ENCODE data around the gene DOK4. TPM values are rescaled to one million over a fixed set of nuclear protein-coding genes. Genes with fewer than 3 reads are reported as not detected.

Gene DOK4
- 79.0 to 83.6 TPM (median 83.6 TPM) in 3 replicates for total RNA-seq

DNA sequence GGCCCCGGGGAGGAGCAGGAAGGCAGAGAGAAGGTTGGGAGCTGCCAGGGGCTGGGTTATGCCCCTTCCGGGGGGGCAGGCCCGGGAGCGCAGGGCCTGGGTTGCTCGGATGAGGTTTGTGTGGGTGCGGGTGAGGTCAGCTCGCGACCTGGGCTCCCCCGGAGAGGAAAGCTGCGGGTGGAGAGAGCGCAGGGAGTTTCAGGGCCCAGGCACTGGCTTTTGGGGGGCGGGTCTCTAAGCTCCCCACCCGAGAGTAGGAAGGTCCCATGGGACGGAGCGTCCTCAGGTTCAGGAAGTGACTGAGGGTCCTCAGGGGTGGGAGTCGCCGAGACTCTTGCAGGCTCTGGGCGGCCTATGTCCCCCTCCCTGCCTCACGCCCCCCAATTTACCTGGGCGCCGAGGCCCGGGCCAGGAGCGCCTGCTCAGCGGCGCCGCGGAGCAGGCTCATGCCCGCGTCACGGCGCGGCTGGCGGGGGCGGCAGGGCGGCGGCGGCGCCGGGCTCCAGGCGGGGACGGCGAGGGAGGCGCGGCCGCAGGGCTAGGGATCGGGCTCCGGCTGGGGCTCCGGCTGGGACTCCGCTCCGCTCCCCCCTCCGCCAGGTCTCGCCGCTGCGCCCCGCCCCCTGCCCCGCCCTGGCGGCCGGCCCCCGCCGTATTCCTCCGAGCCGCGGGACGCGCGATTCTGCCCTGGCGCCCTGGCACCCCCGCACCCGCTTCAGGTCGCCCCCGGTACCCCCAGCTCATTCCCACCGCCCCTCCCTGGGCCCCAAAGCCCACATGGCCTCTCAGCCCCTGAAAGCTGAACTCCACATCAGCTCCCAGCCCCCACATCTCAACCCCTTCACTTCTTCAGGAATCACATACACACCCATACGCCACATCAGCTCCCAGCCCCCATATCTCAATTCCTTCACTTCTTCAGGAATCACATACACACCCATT lies at the start of gene DOK4:
TSS of gene DOK4 (minus strand) at position 578 of the 942 bp plus-strand sequence. CDS start 6,986 bp downstream, outside the sequence.
- Mint-ChIP-seq H3K27me3 (ENCODE audit: low read depth) (no peaks in the 10 kb centered on the region), H3K36me3 (no peaks in the 10 kb centered on the region)

DNA sequence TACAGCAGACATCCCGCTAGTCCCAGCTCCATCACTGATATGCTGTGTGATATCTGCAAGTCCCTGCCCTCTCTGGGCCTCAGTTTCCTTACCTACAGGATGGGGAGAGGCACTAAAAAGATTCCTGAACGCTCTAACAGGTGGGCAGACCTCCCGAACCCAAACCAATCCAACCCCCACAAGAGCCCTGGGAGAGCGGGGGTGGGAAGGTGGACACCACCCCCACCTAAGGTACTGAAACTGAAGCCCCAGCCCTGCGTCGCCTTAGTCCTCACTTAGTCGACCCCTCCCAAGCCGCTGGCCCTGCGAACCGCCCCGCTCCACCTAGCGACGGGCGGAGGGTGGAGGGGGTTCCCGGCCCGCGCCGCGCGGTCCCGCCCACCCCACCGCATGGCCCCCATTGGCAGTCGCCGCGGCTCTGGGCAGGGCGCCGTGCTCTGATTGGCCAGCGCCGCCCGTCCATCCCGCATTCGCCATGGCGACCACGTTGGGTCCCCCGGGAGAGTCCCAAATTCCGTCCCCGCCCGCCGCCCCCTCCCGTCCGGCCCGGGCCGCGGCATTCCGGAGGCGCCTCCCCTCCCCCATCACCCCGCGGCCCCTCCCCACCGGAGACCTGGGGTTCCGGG lies 49.5 kb upstream of the DOK4 start:
- no peaks in the 10 kb centered on the region for H3K9me3 Mint-ChIP-seq
- peak; percentile 92 to 94 for DNase-seq (ENCODE audit: low spot score in 2 of 2, unreplicated experiment in 2 of 2)
- H3K4me3 Mint-ChIP-seq: peak overlapping the region; percentile 82
- H3K4me1 Mint-ChIP-seq: peaks cover 60% of the 10 kb centered on the region
- H3K27me3 Mint-ChIP-seq (ENCODE audit: low read depth): peaks cover 5% of the 10 kb centered on the region
- peaks cover 2% of the 10 kb centered on the region for H3K36me3 Mint-ChIP-seq
- TF ChIP-seq, protein P1, sequence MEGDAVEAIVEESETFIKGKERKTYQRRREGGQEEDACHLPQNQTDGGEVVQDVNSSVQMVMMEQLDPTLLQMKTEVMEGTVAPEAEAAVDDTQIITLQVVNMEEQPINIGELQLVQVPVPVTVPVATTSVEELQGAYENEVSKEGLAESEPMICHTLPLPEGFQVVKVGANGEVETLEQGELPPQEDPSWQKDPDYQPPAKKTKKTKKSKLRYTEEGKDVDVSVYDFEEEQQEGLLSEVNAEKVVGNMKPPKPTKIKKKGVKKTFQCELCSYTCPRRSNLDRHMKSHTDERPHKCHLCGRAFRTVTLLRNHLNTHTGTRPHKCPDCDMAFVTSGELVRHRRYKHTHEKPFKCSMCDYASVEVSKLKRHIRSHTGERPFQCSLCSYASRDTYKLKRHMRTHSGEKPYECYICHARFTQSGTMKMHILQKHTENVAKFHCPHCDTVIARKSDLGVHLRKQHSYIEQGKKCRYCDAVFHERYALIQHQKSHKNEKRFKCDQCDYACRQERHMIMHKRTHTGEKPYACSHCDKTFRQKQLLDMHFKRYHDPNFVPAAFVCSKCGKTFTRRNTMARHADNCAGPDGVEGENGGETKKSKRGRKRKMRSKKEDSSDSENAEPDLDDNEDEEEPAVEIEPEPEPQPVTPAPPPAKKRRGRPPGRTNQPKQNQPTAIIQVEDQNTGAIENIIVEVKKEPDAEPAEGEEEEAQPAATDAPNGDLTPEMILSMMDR (IDR thresholded peaks at IDR 0.05; ENCODE audit: unreplicated experiment): no peak
- peak overlapping the region; percentile 92 for H3K27ac Mint-ChIP-seq

More for the DNA sequence above, at the start of gene DOK4:
- Mint-ChIP-seq H3K9me3 (no peaks in the 10 kb centered on the region), H3K4me3 (peak within 1 kb of the TSS; percentile 92), H3K27ac (peak within 1 kb of the TSS; percentile 97), H3K4me1 (peaks cover 52% of the 10 kb centered on the region)
- TF ChIP-seq, protein P1 (IDR thresholded peaks at IDR 0.05; ENCODE audit: unreplicated experiment): no peak
- DNase-seq (ENCODE audit: low spot score in 2 of 2, unreplicated experiment in 2 of 2): peak; percentile 77 to 84

DNA sequence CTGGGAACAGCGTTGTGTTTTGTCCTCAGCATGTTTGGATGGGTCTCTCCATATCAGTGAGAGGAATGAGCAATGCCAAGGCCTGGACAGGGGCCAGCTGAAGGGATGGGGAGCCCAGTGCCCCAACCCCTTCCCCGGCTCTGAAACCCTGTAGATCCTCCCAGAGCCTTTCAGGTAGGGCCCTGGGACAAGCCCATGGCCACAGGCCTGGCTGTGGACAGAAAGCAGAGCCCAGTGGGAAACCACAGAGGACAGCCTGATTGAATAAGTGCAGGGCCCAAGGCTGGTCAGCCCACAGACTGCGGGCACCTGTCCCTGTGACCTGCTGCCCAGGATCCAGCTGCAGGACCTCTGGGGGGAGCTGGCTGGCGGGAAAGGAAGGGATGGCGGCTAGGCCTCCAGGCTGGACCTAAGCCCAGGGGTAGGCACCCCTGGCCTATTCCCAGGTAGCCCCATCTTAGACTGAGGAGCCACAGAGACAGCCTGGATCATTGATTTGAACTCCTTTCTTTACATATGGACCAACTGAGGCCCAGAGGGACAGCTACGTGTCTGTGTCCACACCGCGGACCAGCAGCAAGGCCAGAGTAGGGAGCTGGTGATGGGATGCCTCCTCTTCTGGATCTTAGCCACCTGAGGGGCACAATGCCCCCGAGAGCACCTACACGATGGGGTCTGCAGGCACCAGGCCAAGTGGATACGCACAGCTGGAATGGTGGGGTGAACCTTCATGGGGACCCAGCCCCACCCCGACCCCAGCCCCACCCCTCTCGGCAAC lies 48.8 kb upstream of the DOK4 start:
- DNase-seq (ENCODE audit: low spot score in 2 of 2, unreplicated experiment in 2 of 2): peak in 1 of 2 experiments; percentile 37
- Mint-ChIP-seq H3K36me3 (peaks cover 9% of the 10 kb centered on the region), H3K4me1 (peaks cover 65% of the 10 kb centered on the region), H3K27me3 (ENCODE audit: low read depth) (peaks cover 12% of the 10 kb centered on the region), H3K9me3 (no peaks in the 10 kb centered on the region), H3K27ac (peak overlapping the region; percentile 92), H3K4me3 (peak overlapping the region; percentile 82)
- TF ChIP-seq, protein P1 (IDR thresholded peaks at IDR 0.05; ENCODE audit: unreplicated experiment): no peak

DNA sequence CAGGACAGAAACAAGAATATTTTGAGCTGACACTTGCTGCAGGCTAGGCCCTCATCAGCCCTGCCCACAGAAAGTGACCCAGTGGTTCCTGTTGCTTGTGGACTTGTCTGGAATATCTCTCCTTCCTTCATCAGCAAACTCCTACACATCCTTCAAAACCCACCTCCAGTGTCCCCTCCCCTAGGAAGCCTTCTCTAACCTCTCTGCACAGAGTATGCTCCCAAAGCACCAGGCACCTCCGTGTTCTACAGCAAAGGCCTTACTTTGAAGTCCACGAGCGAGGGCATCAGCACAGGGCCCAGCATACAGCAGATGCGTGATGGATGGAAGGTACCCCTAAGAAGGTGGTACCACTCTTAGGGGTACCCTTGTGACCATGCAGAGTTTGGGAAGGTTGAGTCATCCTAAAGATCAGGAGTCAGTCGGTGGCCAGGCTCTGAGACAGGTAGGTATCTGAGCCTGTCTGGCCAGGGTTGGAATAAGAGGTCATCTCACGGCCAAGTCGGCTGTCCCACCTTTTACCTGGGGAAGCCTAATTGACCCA lies 48.1 kb upstream of the DOK4 start:
- H3K36me3 Mint-ChIP-seq: peaks cover 9% of the 10 kb centered on the region
- TF ChIP-seq, protein P1 (IDR thresholded peaks at IDR 0.05; ENCODE audit: unreplicated experiment): no peak
- H3K9me3 Mint-ChIP-seq: no peaks in the 10 kb centered on the region
- peak in 1 of 2 experiments; percentile 19 for DNase-seq (ENCODE audit: low spot score in 2 of 2, unreplicated experiment in 2 of 2)
- peaks cover 72% of the 10 kb centered on the region for H3K4me1 Mint-ChIP-seq
- peak overlapping the region; percentile 82 for H3K4me3 Mint-ChIP-seq
- peaks cover 19% of the 10 kb centered on the region for H3K27me3 Mint-ChIP-seq (ENCODE audit: low read depth)
- peak overlapping the region; percentile 84 for H3K27ac Mint-ChIP-seq

All from mesothelial cell of epicardium (in vitro differentiated cells).